ENCODE data around the gene SOAT1. TPM values are rescaled to one million over a fixed set of nuclear protein-coding genes. Genes with fewer than 3 reads are reported as not detected.
A peak's percentile ranks its signal among the peaks of the same experiment; 100 is the strongest.

SOAT1 gene
- total RNA-seq, 1 donor from 2014 or later: 10.3 TPM

DNA sequence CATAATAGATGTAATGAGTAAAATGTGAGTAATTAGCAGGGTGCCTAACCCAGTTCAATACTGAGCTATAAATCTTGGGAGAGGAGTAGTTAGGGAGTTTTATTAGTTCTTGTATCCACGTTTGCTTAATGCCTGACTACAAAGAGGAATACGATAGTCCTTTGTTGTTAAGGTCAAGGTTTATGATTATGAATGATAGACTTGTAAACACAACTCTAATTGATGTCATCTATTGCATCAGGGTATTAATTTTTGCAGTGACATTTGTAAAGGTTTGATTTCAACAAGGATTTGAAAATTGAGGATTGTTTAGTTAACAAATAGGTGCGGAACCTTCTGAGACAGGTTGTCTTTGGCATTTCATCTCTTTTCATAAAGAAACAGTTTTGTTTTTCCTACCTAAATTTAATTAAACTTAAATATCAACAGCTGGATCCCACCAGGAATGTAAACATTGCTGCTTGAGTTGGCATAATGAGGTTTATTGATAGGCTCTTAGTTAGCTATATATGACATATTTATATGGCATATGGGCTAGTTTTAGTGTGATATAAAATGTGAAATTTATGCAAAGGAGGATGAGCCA, 9.7 kb downstream of the SOAT1 start:
- Histone ChIP-seq H3K27me3 (no peaks in the 10 kb centered on the region), H3K27ac (no peak overlapping the region), H3K4me3 (no peak overlapping the region), H3K36me3 (peaks cover 0 to 9% of the 10 kb centered on the region in 2 donors), H3K9me3 (no peaks in the 10 kb centered on the region), H3K4me1 (peaks cover 6% of the 10 kb centered on the region)
- intact Hi-C loops (cut with DNase I): loop anchor here (10.0 kb wide), 1 partner anchor 48 kb away; no protein-coding TSS in a partner anchor
- no peak for DNase-seq (ENCODE audit: extremely low spot score in 2 of 2)
- TF ChIP-seq, protein P1, sequence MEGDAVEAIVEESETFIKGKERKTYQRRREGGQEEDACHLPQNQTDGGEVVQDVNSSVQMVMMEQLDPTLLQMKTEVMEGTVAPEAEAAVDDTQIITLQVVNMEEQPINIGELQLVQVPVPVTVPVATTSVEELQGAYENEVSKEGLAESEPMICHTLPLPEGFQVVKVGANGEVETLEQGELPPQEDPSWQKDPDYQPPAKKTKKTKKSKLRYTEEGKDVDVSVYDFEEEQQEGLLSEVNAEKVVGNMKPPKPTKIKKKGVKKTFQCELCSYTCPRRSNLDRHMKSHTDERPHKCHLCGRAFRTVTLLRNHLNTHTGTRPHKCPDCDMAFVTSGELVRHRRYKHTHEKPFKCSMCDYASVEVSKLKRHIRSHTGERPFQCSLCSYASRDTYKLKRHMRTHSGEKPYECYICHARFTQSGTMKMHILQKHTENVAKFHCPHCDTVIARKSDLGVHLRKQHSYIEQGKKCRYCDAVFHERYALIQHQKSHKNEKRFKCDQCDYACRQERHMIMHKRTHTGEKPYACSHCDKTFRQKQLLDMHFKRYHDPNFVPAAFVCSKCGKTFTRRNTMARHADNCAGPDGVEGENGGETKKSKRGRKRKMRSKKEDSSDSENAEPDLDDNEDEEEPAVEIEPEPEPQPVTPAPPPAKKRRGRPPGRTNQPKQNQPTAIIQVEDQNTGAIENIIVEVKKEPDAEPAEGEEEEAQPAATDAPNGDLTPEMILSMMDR (IDR thresholded peaks at IDR 0.05): no peak
- TF ChIP-seq POLR2AphosphoS5 (IDR thresholded peaks at IDR 0.05; ENCODE audit: insufficient read depth in 1 of 2, low read depth in 1 of 2): no peak
- no peak for TF ChIP-seq POLR2A (IDR thresholded peaks at IDR 0.05)

DNA sequence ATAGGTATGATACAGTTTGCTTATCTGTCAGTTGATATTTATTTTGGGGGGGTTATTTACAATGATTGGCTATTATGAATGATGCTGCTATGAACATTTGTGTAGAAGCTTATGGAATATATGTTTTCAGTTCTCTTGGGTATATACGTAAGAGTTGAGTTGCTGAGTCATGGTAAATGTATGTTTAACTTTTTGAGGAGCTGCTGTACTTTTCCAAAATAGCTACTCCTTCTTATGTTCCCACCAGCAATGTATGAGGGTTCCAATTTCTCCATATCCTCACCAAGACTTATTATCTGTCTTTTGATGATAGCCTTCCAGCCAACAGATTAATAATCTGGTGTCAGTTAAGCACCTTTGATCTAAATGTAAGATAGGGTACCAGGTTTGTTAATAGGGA, 11.9 kb downstream of the SOAT1 start:
- TF ChIP-seq POLR2A (IDR thresholded peaks at IDR 0.05): no peak
- H3K27ac ChIP-seq: no peak overlapping the region
- peaks cover 6% of the 10 kb centered on the region for H3K4me1 ChIP-seq
- DNase-seq (ENCODE audit: extremely low spot score in 2 of 2): no peak
- H3K36me3 ChIP-seq: peaks cover 0 to 9% of the 10 kb centered on the region in 2 donors
- intact Hi-C loops (cut with DNase I): loop anchor here (10.0 kb wide), 1 partner anchor 51 kb away; no protein-coding TSS in a partner anchor
- H3K9me3 ChIP-seq: no peaks in the 10 kb centered on the region
- H3K27me3 ChIP-seq: no peaks in the 10 kb centered on the region
- H3K4me3 ChIP-seq: no peak overlapping the region

DNA sequence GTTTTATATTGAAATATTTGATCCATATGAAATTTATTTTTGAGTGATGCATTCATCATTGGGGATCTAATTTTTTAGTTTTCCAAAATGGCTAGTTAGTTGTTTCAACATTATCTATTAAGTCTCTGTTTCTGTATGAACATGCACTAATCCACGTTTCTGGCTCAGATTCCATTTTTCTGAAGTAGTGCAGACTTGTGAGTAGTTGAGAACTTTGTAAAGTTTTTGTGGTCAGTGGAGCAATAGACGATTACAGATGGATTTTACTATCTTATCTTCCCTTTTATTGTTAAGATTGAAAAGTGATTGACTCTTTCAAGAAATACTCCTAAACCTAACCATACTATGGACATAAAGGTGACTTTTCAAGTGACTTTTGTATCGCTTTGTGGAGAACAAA, 16.7 kb downstream of the SOAT1 start:
- DNase-seq (ENCODE audit: extremely low spot score in 2 of 2): no peak
- Histone ChIP-seq H3K27me3 (no peaks in the 10 kb centered on the region), H3K4me1 (no peaks in the 10 kb centered on the region), H3K9me3 (no peaks in the 10 kb centered on the region), H3K27ac (no peak overlapping the region), H3K36me3 (no peaks in the 10 kb centered on the region), H3K4me3 (no peak overlapping the region)
- TF ChIP-seq POLR2AphosphoS5 (IDR thresholded peaks at IDR 0.05; ENCODE audit: insufficient read depth in 1 of 2, low read depth in 1 of 2): no peak
- TF ChIP-seq, protein P1 (IDR thresholded peaks at IDR 0.05): no peak
- intact Hi-C loops (cut with DNase I): no loop called here

DNA sequence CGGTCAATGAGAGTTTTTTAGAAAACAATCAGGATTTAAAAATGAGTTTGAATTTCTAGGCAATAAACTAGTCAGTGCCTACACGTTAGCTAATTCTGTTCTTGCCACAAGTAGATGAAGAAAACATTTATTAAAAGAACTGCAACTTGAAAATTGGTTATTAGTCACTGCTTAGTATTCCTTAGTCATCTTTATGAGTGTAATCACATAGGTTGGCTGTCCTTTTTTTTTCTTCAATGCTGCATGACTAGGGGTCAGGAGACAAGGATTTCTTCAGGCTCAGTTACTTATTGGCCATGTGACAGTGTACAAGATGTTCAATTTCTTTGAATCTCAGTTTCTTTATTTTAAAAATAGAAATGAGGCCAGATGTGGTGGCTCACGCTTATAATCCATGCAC, 17.1 kb downstream of the SOAT1 start:
- TF ChIP-seq POLR2AphosphoS5 (IDR thresholded peaks at IDR 0.05; ENCODE audit: insufficient read depth in 1 of 2, low read depth in 1 of 2): peak in 1 of 2 donors; percentile 37
- TF ChIP-seq, protein P1 (IDR thresholded peaks at IDR 0.05): no peak
- intact Hi-C loops (cut with DNase I): no loop called here
- no peaks in the 10 kb centered on the region for H3K36me3 ChIP-seq
- no peaks in the 10 kb centered on the region for H3K4me1 ChIP-seq
- DNase-seq (ENCODE audit: extremely low spot score in 2 of 2): no peak
- peak overlapping the region; percentile 56 for H3K27ac ChIP-seq
- no peaks in the 10 kb centered on the region for H3K9me3 ChIP-seq
- H3K4me3 ChIP-seq: no peak overlapping the region
- H3K27me3 ChIP-seq: no peaks in the 10 kb centered on the region

DNA sequence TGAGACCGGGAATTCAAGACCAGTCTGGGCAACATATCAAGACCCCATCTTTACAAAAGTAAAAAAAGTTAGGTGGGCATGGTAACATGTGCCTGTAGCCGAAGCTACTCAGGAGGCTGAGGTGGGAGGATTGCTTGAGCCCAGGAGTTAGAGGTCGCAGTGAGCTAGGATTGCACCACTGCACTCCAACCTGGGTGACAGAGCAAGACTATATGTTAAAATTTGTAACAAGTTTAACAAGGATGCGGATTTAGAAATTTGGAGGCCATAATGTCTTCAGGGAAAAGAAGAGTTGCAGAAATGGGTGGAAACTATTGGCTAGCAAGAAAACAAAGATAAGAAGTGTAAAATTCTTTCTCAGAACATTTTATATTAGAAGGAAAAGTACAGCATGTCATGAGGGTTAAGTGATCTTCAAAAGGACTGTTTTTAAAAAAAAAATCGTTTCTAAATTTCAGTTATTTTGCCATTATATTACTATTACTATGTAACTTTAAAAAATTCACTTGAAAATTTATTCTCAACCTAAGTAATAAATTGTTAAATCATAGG, 17.6 kb downstream of the SOAT1 start:
- intact Hi-C loops (cut with DNase I): no loop called here
- TF ChIP-seq POLR2AphosphoS5 (IDR thresholded peaks at IDR 0.05; ENCODE audit: insufficient read depth in 1 of 2, low read depth in 1 of 2) (no peak), POLR2A (IDR thresholded peaks at IDR 0.05) (no peak)
- TF ChIP-seq, protein P1 (IDR thresholded peaks at IDR 0.05): no peak
- no peak for DNase-seq (ENCODE audit: extremely low spot score in 2 of 2)
- Histone ChIP-seq H3K27me3 (no peaks in the 10 kb centered on the region), H3K27ac (peak overlapping the region; percentile 56), H3K4me1 (no peaks in the 10 kb centered on the region), H3K9me3 (no peaks in the 10 kb centered on the region), H3K36me3 (no peaks in the 10 kb centered on the region), H3K4me3 (no peak overlapping the region)

Measured in vagina (tissue), 2 donors.